NOMO-1 treated with DMSO at 0.1 percent for 48 hours (cell line): ENCODE data around the gene KCTD18.
A peak's percentile ranks its signal among the peaks of the same experiment; 100 is the strongest.

Experiments used
- DNase-seq: peaks from one replicate; lab custom pipeline; 2025; ENCODE audit not compliant: unreplicated experiment; lab: John Stamatoyannopoulos, UW

Gene KCTD18

DNA sequence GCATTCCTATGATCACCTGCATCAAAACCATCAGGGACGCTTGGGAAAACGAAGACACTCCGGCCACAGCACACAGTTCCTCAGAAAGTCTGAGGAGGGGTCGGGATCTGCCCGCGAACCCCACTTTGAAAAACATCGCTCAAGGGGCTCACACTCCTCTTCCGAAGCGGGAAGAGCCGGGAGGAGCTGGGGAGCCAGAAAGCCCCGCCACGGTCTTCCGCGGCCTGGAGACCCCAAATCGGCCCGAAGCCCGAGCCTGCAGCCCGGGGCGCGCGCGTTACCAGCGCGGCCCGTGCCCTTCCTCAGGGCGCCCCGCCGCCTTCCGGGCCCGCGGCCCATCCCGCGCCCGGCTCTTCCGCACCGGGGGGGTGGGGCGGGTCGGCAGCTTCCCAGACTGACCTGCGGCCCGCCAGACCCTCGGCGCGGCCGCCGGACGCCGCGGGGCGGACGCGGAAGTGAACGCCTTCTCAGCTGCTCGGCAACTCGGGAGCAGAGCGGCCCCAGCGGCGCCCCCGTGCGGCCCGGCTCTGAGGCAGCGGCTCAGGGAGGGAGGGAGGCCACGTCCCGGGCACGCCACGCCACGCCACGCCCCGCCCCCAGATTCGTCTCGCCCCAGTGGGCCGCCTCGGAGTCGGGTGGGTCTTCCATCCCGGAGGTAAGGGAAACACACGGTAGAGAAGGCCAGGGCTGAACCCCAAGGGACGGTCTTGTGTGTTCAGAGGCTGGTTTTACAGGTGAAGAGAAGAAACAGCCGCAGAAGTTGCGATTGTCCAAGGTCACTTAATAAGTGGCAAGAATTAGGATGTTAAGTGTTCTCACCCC is at the start of gene KCTD18:
KCTD18 (minus strand) TSS at position 457 of the 822 bp plus-strand sequence. CDS start 3,052 bp downstream, outside the sequence.
- DNase-seq = peak; percentile 89

DNA sequence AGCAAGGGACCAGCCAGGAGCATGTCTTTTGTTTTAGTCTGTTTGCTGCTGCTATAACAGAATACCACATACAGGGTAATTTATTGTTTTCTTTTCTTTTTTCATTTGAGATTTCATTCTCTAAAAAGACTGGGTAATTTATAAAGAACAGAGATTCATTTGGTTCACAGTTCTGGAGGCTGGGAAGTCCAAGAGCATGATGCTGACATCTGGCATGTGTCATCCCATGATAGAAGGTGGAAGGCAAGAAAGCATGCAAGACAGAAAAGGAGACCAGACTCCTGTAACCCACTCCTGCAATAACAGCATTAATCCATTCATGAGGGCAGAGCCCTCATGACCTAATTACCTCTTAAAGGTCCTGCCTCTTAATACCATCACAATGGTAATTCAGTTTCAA is 30.9 kb upstream of the KCTD18 start:
- no peak for DNase-seq

DNA sequence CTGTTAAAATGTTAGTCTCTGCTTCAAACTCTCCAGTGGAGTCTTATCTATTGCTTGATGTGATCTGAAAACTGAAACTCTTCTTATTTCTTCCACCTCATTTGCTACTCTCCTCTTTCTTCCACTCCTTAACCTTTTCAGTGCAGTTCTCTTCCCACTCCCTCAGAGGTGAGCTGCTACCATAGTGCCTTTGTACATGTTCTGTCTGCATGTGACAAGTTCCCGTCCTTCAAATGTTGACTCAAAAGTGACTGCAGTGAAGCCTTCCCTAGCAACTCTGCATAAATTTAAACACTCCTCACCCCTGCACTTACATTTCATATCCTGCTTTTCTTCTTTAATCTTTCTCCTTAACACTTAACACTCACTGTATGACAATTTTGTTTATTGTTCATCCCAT is 28.3 kb upstream of the KCTD18 start:
- no peak for DNase-seq

DNA sequence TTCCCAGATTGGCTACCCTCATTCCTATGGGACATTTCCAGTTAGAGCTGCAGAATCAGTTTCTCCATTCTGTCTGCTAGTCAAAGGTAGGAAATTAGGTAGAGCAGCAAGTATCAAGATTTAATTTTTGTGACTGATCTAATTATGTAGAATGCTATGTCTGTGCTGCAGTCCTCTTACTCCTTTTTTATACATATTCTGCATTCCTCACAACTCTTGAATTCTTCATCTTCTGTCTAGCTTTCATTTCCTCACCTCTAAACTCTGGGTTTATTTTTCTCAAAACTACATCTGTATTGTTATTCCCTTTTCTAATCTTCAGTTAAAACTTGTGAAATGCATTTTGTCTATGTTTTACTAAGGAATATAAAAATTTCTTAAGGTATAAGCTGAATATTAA is 24.7 kb upstream of the KCTD18 start:
- no peak for DNase-seq

DNA sequence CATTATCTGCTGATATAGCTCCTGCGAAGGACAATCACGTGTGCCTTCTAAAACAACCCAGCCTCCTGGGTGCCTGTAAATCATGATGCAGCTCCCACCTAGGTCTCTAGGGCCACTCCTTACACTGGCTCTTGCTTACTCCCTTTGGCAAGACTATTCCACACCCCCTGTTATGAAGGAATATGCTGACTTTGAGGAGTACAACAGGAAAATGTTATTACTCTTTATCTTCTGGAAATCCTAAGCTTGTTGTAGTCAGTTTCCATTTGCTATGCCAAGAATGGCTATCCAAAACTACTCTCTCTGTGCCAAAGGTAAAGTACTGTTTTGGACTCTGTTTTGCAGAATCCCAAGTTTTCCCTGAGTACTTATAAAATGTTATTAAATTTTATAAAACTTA is 23.9 kb upstream of the KCTD18 start:
- DNase-seq = no peak

DNA sequence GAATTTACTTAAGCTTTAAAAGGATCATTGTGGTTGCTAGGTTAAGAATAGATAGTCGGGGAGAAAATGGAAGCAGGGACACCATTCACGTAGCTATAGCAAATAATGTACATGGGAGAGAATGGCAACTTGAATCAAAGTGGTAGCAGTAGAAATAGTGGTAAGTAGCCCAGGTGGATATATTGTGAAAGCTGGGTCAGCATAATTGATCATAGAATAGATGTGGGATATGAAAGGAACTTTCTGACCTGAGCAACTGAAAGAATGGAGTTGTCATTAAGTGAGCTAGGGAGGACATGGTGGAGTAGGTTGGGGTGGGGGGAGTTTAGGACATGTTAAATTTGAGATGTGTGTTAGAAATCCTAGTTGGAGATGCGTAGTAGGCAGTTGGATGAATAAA is 18.4 kb upstream of the KCTD18 start:
- DNase-seq = no peak

DNA sequence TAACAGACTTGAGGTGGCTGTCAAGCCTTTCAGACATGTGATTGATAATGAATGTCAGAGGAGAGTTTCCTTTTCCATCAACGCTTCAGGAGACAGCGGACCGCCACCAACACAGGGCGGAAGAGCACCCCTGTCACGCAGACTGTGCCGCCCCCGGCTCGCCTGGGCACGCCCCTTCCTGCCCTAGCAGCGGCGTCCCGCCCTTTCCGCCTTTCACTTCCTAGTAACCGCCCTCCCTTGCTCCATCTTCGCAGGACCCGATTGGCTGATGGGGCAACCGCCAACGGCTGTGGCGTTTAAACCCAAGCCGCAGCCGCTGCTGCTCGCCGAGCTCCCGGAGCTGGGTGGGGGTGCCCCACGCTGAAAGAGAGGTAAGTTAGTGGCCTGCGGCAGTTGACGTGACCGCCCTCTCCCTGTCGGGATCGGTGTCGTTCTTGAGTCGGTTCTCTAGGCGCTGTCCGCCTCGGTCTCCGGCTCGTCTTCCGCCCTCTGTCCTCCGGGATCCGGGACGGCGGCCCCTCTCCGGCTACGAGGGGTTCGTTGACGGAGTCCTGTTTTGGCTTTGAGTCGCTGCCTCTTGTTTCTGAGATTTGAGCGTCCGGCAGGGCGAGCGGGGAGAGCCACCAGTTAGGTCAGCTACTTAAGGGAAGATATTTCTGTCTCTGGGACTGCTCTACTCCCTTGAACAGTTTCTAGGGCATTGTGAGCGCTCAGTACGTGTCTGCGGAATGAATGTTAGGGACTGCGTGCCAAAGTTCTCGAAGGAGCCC is 16.2 kb upstream of the KCTD18 start, which contains the start of gene SGO2:
SGO2 (plus strand) TSS at position 326 of the 770 bp plus-strand sequence. CDS start 6,769 bp downstream, outside the sequence.
- DNase-seq = peak; percentile 98

DNA sequence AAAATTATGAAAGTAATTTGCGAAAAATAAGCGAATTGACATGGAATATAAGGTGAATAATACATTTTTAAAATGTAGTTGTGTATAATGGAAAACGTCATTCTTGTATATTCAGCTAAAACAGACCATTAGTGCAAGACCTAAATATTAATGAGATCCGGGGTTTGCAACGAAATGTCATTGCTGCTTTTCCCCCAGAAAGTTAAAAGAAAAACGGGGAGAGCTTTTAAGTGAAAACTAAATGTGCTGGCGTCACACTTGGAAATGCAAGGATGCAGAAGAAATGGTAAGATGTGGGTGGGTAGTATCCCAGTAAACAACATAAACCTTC is 15.6 kb upstream of the KCTD18 start:
- no peak for DNase-seq

DNA sequence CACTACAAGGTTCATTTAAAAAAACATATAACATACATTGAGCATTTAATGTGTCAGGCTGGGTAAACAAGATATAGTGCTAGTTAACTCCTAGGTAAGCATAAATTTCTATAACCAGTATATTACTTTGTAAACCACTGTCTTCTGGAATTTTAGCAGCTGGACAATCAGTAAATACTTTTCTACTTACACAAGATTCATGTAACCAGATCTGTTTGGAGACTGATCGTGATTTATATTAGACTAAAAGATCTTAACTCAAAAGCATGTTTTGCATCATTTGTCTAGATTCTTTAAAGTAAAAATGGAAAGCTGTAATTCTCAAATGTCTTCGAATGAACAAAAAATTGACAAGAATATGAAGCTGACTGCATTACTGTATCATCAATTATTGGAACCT is 15.2 kb upstream of the KCTD18 start:
- no peak for DNase-seq

DNA sequence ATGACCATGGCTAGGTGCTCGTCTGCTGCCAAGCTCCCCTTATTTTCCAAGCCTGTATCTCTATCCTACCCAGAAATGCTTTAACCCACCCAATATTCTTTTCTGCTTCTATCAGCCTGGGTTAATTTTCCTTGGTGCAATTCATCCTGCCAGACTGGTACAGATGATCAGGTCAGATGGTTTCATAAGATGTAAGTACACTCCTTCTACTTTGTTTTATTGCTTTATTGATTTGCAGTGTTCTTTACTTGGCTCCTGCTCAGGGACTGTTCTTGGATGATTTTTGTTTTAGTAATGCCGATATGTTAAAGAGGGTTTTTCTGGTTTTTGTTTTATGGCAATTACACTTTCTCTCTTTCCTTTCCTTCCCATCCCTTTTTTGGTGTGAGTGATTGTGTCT is 13.7 kb upstream of the KCTD18 start:
- no peak for DNase-seq

DNA sequence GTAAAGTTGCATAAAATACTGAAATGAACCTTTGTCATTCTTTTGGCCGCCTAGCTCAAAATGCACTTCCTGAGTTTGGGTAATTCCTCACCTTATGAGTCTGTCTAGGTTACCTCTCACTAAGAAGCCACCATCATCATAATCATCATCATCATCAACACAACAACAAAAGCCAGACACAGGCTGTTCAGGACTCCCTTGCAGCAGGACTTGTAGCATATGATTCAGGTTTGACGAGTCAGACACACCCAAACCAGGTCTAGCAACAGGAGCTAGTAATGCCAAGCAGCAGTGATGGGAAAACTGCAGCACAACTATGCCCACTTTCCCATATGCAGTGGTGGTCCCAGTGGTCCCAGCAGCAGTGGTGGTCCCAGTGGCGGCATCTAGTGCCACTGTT is 13.3 kb upstream of the KCTD18 start:
- DNase-seq = no peak

DNA sequence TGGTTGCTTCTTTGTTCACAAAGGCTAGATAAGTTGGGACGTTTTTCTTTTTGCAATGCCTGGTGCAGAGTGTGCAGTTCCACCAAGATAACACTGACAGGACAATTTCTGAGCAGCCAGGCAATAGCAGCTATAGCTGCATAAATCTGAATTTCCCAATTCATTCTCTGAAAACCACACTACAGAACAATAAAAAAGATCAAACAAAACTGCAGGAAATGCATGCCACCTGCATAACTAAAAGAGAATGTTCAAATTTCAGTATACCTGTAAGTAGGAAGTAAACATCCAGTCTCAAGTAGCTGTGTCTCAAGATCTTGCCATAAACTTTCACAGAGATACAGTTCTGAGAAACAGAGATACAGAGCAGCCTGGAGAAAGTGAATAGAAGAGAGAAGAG is 5.3 kb upstream of the KCTD18 start:
- no peak for DNase-seq

DNA sequence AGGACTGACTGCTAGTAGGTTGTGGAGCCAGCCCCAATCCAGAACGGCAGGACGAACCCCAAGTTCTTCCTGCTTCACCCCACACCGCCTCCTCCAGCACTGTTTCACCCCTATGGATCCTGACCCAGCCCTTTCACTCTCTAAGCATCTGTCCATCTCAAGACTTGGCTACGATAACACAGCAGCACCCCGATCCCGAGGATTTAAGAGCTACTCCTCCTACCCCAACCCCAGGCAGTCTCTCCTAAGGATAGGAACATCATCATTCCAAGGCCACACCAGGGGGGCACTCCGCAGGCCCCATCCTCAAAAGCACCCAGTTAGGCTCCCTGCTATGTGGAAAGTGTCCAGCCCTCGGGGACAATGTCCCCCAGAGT is 645 bp downstream of the KCTD18 start:
- DNase-seq = no peak

DNA sequence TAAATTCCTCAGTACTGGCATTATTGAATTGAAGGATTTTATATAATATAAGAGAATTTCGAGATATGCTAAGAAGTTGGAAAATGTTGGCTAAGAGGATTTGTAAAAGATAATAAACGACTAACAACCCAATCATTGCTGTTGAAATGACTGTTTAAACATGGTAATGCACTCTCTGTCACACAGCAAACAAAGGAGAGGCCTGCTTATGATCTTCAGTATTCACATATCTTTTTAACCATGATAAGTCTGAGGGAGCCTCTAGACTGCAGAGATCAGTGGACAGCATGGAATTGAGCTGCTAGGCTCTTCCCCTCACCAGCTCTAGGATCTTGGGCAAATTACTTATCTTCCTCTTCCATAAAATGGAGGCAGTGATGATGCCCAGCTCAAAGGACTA is 2.7 kb downstream of the KCTD18 start:
- no peak for DNase-seq

DNA sequence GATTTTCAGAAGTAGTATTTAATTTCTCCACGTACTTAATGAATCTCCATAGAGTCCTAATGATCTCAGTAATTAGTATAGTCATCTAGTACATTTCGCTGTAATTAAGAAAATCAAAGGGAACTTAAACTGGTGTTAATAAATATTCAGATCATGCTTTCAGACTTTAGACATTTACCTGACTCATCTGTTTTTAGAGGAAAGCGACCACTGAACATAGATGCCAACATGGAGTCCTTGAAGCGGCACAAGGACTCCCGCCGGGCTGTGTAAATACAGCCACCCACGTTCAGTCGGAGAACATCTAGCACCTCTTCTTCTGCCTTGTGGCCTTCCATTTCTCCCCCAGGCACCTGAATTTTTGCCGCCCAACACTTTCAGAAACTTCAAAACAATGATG is 3.2 kb downstream of the KCTD18 start:
- DNase-seq = no peak

DNA sequence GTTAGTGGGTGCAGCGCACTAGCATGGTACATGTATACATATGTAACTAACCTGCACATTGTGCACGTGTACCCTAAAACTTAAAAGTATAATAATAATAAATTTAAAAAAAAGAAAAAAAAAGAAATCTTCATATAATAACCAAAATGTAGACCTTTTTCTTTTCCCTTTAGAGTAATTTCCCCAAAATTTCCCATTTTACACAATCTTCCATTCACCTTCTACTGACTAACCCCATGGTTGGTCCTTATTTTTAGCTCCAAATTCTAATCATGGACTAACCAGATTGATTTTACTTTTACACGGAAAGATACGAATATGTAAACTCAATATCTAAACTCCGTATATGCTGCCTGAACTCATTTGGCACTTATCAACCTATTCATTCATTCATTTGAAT is 7.7 kb downstream of the KCTD18 start:
- no peak for DNase-seq

DNA sequence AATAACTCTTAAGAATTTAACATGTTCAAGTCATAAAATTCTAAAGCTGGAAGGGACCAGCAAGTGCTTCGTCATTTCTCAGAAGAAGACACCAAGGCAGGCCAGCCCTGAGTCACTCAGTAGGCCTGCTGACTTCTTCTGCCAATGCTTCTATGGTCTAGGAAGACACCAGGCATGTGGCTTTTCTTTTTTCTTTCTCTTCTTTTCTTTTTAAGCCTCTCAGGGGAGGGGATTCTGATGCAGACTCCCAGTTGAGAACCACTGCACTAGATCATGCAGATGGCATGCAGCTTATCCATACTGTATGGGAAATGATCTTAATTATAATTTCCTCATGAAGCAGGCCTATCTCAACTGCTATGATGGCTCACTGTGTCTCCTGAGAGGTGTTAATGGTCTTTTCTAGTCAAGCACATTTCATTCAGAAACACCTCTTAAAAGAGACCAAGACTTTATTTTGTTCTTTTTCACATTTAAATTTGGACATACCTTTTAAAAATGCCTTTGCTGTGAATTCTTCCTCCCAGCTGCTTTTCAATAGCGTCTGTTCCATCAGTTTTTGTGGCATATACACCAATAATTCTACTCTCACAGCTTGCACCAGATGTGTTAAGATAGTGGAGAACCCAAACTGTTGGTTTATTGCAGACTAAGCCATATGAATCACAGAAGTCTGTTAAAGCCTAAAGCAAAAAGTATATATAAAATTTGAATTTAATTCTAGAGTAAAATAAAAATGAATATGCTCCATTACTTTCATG is 11.3 kb downstream of the KCTD18 start:
- DNase-seq = no peak

DNA sequence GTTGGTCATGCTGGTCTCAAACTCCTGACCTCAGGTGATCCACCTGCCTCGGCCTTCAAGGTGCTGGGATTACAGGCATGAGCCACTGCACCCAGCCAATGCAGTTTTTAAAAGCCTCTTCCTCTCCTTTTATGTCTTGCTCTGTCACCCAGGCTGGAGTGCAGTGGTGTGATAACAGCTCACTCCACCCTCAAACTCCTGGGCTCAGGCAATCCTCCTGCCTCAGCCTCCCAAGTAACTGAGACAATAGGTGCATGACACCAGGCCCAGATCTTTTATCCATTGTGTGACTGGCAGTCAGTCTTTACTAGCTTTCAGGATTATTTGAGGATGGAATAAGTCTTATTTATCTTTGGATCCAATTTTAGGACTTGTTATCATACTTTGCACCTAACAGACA is 13.2 kb downstream of the KCTD18 start:
- DNase-seq = no peak

DNA sequence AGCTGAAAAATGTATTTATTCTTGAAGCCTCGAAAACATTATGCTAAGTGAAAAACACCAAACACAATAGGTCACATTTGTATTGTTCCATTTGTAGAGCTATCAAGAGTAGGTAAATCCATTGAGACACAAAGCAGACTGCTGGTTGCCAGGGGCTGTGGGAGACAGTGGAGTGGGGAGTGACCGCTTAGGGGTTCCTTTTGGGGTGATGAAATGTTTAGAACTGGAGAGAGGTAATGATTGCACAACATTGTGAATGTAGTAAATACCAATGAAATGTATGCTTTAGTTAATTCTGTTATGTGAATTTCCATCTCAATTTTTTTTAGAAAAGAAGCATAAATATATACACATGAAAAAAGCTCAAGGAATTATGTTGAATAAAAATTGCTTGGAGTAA is 15.8 kb downstream of the KCTD18 start:
- DNase-seq = no peak

DNA sequence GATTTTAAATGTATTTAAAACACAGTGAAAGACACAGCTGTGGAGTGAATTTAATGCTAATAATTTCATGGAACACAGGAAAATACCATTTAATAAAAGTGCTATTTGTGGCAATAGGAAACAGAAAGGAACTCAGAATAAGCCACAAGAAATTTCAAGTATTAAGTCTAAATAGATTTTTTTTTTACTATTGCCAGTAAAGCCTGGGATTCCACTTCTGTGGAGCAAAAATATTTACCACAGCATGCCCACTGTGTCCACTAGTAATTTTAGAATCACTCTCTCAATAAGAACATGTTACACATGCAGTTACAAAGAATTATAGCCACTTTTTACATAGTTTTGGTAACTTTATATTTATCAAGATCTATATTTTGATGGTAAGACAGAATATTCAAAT is 17.2 kb downstream of the KCTD18 start:
- DNase-seq = no peak

DNA sequence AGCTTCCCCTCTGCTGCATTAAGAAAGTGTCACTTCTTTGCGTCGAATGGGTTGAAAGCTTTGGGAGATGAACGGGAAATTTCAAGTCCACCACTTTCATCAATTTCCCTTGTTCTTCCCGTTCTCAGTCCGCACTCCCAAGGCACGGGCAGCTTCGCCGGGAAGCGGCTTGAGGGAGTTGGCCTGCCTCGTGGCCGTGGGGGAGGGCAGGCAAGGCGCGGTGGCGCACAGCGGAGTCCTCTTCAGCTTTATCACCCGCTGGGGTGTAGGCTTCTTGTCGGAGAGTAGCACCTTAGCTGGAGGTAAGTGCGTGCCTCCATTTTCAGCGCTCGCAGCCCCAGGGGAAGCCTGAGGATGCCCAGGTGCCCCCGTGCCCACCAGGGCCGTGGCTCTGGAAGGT is 19.9 kb downstream of the KCTD18 start:
- no peak for DNase-seq

DNA sequence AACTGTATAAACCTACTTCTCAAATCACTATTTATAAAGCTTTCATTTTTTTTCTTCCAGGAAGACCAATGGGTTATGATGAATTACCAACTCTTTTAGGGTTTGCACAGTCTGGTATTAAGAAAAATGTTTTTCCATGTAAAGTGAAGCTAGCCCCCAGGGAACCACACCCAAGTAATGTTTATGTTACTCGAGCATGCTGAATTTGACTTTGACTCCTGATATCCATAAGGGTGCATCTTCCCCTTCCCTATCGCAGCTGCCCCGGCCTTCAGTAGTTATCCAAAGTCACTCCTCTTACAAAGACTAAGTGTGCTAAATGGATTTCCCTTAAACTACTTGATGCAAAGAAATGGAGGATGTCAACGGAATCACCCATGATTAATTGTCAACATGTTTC is 21.7 kb downstream of the KCTD18 start:
- no peak for DNase-seq
